HG02763 (cell line): ENCODE results near the gene KLHL11.

Experiments used
- ATAC-seq: cut with Tn5 transposase; IDR thresholded peaks from one replicate; pipeline ENCODE4 v1.9.1; 2021; ENCODE audit warnings: mild to moderate bottlenecking, moderate library complexity; ENCODE audit not compliant: unreplicated experiment

Gene KLHL11

DNA sequence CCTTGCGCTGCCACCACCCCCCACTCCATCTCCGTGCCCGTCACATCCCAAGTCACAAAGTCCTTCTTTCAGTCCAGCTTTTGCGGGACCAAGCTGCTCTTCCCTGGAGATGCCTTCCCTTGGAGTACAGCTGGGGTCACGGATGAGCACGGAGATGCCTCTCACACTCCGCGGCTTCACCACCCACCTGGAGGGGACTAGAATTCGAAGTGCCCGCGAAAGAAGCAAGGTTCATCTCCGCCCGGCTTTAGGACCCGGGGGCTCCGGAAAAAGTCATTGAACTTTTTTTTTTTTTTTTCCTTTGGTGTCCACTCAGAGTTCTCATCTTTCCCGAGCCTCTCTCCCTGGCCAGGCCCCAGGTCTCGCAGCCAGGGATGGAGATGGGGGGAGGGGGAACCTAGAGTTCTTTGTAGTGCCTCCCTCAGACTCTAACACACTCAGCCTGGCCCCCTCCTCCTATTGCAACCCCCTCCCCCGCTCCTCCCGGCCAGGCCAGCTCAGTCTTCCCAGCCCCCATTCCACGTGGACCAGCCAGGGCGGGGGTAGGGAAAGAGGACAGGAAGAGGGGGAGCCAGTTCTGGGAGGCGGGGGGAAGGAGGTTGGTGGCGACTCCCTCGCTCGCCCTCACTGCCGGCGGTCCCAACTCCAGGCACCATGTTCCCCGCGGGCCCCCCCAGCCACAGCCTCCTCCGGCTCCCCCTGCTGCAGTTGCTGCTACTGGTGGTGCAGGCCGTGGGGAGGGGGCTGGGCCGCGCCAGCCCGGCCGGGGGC, 52.7 kb downstream of the KLHL11 start, which contains the start of gene FKBP10:
FKBP10 (plus strand) TSS at position 624 of the 771 bp plus-strand sequence; CDS start at position 655, 31 bp downstream.
- no peak for ATAC-seq

DNA sequence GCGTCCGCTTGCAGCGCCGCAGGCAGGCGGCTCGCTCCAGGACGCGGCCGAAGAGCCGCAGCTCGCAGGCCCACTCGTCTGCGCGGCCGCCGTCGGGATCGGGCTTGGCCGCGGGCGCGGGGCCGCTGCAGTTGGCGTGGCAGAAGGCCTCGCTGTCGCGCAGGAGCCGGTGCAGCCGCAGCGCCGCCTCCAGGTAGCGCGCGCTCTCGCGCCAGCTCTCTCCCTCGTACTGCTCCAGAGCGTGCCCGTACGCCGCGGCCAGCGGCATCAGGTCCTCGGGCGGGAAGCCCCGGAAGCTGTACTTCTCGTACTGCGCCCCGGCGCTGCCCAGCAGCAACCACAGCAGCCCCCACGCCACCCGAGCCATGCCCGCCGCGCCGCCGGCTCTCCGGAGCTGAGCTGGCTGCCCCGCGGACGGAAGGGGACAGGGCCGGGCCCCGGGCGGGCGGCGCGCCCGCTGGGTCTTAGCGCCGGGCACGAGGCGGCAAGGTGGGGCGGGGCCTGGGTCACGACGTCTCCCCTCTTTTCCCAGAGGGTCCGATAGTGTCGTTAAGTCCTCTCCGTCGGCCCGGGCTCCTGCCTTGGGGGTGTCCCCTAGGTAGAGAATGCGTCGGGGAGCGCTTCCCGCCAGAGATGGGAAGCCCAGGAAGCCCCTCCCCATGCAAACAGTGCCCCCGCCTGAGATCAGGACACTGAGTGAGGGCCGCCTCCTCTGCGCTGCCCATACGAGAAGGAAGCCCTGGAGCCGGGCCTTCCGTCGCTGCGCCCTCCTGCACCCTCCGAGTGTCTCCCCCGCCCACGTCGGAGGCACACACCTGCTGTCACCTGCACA, 53.5 kb downstream of the KLHL11 start, which contains the start of gene P3H4:
P3H4 (minus strand) TSS at position 401 of the 832 bp plus-strand sequence; CDS start at position 367, 34 bp downstream.
- ATAC-seq = peak; percentile 51

GRCh38 chr17:41810659-41811548, 54.3 kb downstream of the KLHL11 start:
- ATAC-seq = no peak

DNA sequence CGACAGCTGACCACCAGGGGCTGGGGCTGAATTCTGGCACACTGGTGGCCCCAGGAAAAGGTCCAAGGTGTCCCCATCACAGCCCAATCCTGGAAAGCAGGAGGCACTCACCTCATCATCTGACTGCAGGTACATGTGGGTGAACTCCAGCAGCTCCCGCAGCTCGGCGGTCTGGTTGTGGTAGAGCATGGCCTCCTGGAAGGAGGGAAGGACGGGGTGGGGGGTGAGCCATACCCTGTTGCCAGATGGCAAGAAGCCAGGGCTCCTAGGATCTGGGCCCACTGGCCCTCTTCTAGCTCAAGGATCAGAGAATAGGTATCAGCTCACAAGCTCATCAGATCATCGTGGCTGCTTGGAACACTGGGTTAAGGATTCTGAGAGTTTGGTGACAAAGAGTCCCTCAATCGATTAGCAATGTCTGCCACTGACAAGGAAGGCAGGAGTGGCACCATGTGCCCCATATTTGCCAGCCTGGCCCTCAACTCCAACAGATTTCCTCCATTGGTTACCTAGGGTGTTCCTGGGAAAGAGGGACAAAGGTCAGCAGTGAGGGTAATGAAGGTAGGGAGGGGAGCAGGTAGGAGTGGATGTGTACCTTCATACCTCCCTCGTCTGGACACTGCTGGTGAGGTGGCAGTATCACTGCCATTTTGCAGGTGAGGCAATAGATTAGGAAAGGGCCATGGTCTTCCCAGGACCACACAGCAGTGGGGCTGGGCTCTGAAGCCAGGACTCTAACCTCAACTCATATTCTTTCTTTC, 58.4 kb downstream of the KLHL11 start:
- no peak for ATAC-seq
